Aorta (tissue), 5 donors: ENCODE data around the gene AP4M1. TPM values are rescaled to one million over a fixed set of nuclear protein-coding genes. Genes with fewer than 3 reads are reported as not detected.
"Not testable (repeated sequence)": the region's sequence is repeated elsewhere in the genome, so short reads cannot be mapped to it uniquely, and the experiment has no call there.

ENCODE experiments used
- ATAC-seq: fragments of 200-7000 bp; cut with Tn5 transposase; one replicate; pipeline ENCODE4 v1.9.1; 2022; ENCODE audit warnings: moderate library complexity; ENCODE audit not compliant: low FRiP score
- DNase-seq, 2 donors: peaks; one replicate each; pipeline ENCODE4 v3.0.0-alpha.2; 2020
- H3K27ac ChIP-seq, 2 donors: one replicate each; pipeline ENCODE4 v1.5.1; 2013; ENCODE audit warnings: low read length in 2 of 2, mild to moderate bottlenecking in 2 of 2, moderate library complexity in 2 of 2, control low read depth in 1 of 2, inconsistent platforms in 1 of 2, low read depth in 1 of 2
- H3K27me3 ChIP-seq, 2 donors: one replicate each; pipeline ENCODE4 v1.6.1; 2013; ENCODE audit warnings: control low read depth in 1 of 2, low read length in 1 of 2, mild to moderate bottlenecking in 1 of 2, moderate library complexity in 1 of 2; ENCODE audit not compliant: insufficient read depth in 2 of 2, control insufficient read depth in 1 of 2
- H3K36me3 ChIP-seq, 2 donors: one replicate each; pipeline ENCODE4 v1.6.1; 2013; ENCODE audit warnings: control low read depth in 1 of 2, low read length in 1 of 2, mild to moderate bottlenecking in 1 of 2; ENCODE audit not compliant: insufficient read depth in 2 of 2, control insufficient read depth in 1 of 2
- H3K4me1 ChIP-seq, 2 donors: one replicate each; pipeline ENCODE4 v1.6.1; 2013; ENCODE audit warnings: low read length in 2 of 2, control low read depth in 1 of 2, mild to moderate bottlenecking in 1 of 2, moderate library complexity in 1 of 2; ENCODE audit not compliant: insufficient read depth in 2 of 2, control insufficient read depth in 1 of 2
- H3K4me3 ChIP-seq, 2 donors: one replicate each; pipeline ENCODE4 v1.5.1; 2013; ENCODE audit warnings: low read length in 2 of 2, control low read depth in 1 of 2, mild to moderate bottlenecking in 1 of 2
- H3K9me3 ChIP-seq: one replicate; pipeline ENCODE4 v1.6.1; 2013; ENCODE audit warnings: mild to moderate bottlenecking, low read length; ENCODE audit not compliant: control insufficient read depth
- WGBS, 2 donors: extraction: QIAGEN DNeasy Blood & Tissue Kit; methylation state at CpG; one replicate each; pipeline ENCODE4 v1.1.7; 2013; 5-methylcytosine and 5-hydroxymethylcytosine counted together
- intact Hi-C, 2 donors: fragments of 100-400 bp; cut with DNase I; formaldehyde crosslinking; loops; one replicate each; pipeline versions ENCODE4 v1.14.2 to v1.15.0; 2022
- polyA plus RNA-seq, 2 donors: library from polyadenylated mRNA; stranded (reverse); fragments of 200-250 nt; gene quantifications; one replicate each; pipeline ENCODE4 v1.2.3, GENCODE V29; 2013
- total RNA-seq, 2 donors: library from RNA; stranded (reverse); fragmentation: NEBNext Ultra II Directional; extraction: Animal tissue kit (Norgen Biotek cat#: 25700); gene quantifications; one replicate each; pipeline ENCODE4 v1.2.1, GENCODE V29; 2021
- donor health status: healthy with polysubstance abuse.
- donor health status: Bipolar disorder and iron deficiency.
- donor health status: DM: no; HTN: no; CAD: no.
- donor health status: DM: no; HTN: no; CAD: no.
- donor health status: DM: yes; HTN: yes; CAD: no.

AP4M1 gene
- total and polyA plus RNA-seq, 4 donors, result 8.1 to 60.9 (median 17.7) TPM

GRCh38 chr7:100127866-100128636 lies 26.6 kb downstream of the AP4M1 start:
- Histone ChIP-seq H3K4me3 (peak overlapping the region; percentile 50 to 80), H3K27me3 (no peaks in the 10 kb centered on the region), H3K9me3 (no peaks in the 10 kb centered on the region), H3K36me3 (no peaks in the 10 kb centered on the region), H3K4me1 (no peaks in the 10 kb centered on the region), H3K27ac (peak overlapping the region in 1 of 2 donors; percentile 60)
- DNase-seq, result no peak
- WGBS, 2 donors, result 2% methylated on average over 37 of the region's 37 CpGs
- intact Hi-C loops, result loop anchor here in 1 of 2 donors (2.0 to 5.0 kb wide), 2 partner anchors 27 to 36 kb away; partner anchors contain the start of genes AP4M1 and MCM7
- peak; percentile 9 for ATAC-seq

GRCh38 chr7:100128637-100128963 lies 27.2 kb downstream of the AP4M1 start:
- Histone ChIP-seq H3K36me3 (no peaks in the 10 kb centered on the region), H3K9me3 (no peaks in the 10 kb centered on the region), H3K4me1 (no peaks in the 10 kb centered on the region), H3K4me3 (no peak overlapping the region), H3K27me3 (no peaks in the 10 kb centered on the region), H3K27ac (no peak overlapping the region)
- WGBS, 2 donors, result 47 to 50% methylated on average over 1 of the region's 1 CpG
- intact Hi-C loops, result loop anchor here in 1 of 2 donors (5.0 kb wide), 1 partner anchor 36 kb away; no protein-coding TSS in a partner anchor
- no peak for ATAC-seq
- no peak for DNase-seq

DNA sequence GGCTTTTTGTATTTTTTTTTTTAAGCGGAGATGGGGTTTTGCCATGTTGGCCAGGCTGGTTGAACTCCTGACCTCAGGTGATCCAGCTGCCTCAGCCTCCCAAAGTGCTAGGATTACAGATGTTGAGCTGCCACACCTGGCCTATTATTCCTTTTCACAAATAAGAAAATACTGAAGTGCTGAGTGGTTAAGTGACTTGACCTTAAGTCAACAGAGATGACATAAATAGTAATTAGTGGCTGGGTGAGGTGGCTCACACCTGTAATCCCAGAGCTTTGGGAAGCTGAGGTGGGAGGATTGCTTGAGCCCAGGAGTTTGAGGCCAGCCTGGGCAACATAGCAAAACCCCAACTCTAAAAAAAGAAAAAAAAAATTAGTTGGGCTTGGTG lies 28.8 kb downstream of the AP4M1 start:
- WGBS, 2 donors, result 95 to 97% methylated on average over 1 of the region's 1 CpG
- H3K27ac ChIP-seq, H3K27me3 ChIP-seq, H3K4me3 ChIP-seq, H3K4me1 ChIP-seq, DNase-seq, ATAC-seq, H3K9me3 ChIP-seq, H3K36me3 ChIP-seq: not testable (repeated sequence)
- intact Hi-C loops, result loop anchor here (2.0 to 10.0 kb wide), 2 partner anchors 85 to 139 kb away; partner anchors contain the start of gene PVRIG (in 1 of the 2)

DNA sequence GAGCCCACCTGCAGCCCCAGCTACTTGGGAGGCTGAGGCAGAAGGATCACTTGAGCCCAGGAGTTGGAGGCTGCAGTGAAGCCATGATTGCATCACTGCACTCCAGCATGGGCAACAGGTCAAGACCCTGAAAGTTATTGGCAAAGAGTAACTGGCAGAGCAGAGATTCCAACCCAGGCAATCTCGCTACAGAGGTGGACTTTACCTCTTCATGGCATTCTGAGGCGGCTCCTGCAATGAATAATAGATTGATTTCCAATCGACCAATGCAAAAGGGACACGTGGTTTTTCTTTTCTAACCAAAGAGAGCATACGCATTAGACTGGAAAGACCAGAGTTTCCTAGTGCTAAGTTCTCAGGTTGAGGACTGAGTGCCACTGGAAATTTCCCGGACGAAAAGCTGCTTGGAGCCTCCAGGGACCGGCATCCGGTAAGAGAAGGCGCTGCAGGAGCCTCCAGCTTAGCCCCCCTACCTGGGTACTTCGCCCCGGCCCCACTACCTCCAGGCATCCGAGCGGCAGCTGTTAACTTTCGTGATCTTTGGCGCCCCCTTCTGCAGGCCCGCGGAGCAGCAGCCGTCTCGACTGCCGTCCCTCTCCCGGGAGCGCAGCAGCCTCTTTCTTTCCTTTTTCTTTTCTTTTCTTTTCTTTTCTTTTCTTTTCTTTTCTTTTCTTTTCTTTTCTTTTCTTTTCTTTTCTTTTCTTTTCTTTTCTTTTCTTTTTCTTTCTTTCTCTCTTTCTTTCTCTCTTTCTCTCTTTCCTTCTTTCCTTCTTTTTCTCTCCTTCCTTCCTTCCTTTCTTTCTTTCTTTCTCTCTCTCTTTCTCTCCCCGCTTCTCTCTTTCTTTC lies 29.4 kb downstream of the AP4M1 start:
- H3K9me3 ChIP-seq, result no peaks in the 10 kb centered on the region
- H3K4me1 ChIP-seq, result no peaks in the 10 kb centered on the region
- intact Hi-C loops, result loop anchor here (2.0 to 10.0 kb wide), 2 partner anchors 84 to 140 kb away; partner anchors contain the start of gene PVRIG (in 1 of the 2)
- H3K27ac ChIP-seq, result no peak overlapping the region
- H3K36me3 ChIP-seq, result no peaks in the 10 kb centered on the region
- 9 to 11% methylated on average over 24 of the region's 24 CpGs for WGBS, 2 donors
- H3K27me3 ChIP-seq, result no peaks in the 10 kb centered on the region
- ATAC-seq, result peak; percentile 54
- peak; percentile 86 to 95 for DNase-seq
- H3K4me3 ChIP-seq, result no peak overlapping the region

DNA sequence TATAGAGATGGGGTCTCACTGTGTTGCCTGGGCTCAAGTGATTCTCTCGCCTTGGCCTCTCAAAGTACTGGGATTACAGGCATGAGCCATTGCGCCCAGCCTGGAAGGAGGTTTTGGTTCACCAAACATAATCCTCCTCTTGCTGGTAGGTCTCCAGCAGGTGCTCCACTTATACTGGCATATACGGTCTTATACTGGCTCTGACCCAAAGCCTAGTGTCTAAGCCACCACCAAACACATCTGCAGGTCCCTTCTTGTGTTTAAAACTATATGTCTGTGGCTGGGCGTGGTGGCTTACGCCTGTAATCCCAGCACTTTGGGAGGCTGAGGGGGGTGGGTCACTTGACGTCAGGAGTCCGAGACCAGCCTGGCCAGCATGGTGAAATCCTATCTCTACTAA lies 30.7 kb downstream of the AP4M1 start:
- no peak overlapping the region for H3K4me3 ChIP-seq
- H3K9me3 ChIP-seq, result no peaks in the 10 kb centered on the region
- ATAC-seq (no peak), DNase-seq (no peak)
- WGBS, 2 donors, result 61 to 64% methylated on average over 7 of the region's 7 CpGs
- H3K27ac ChIP-seq, result no peak overlapping the region
- intact Hi-C loops, result loop anchor here (2.0 to 10.0 kb wide), 2 partner anchors 83 to 85 kb away; partner anchors contain the start of gene PVRIG (in 1 of the 2)
- H3K4me1 ChIP-seq, result no peaks in the 10 kb centered on the region
- no peaks in the 10 kb centered on the region for H3K27me3 ChIP-seq
- no peaks in the 10 kb centered on the region for H3K36me3 ChIP-seq

GRCh38 chr7:100132697-100133151 lies 31.3 kb downstream of the AP4M1 start:
- Histone ChIP-seq H3K4me1 (no peaks in the 10 kb centered on the region), H3K4me3 (no peak overlapping the region), H3K27ac (no peak overlapping the region), H3K9me3 (no peaks in the 10 kb centered on the region), H3K36me3 (no peaks in the 10 kb centered on the region), H3K27me3 (no peaks in the 10 kb centered on the region)
- intact Hi-C loops, result loop anchor here (2.0 to 10.0 kb wide), 2 partner anchors 82 to 84 kb away; partner anchors contain the start of gene PVRIG (in 1 of the 2)
- ATAC-seq, result no peak
- 20 to 23% methylated on average over 3 of the region's 3 CpGs for WGBS, 2 donors
- no peak for DNase-seq

DNA sequence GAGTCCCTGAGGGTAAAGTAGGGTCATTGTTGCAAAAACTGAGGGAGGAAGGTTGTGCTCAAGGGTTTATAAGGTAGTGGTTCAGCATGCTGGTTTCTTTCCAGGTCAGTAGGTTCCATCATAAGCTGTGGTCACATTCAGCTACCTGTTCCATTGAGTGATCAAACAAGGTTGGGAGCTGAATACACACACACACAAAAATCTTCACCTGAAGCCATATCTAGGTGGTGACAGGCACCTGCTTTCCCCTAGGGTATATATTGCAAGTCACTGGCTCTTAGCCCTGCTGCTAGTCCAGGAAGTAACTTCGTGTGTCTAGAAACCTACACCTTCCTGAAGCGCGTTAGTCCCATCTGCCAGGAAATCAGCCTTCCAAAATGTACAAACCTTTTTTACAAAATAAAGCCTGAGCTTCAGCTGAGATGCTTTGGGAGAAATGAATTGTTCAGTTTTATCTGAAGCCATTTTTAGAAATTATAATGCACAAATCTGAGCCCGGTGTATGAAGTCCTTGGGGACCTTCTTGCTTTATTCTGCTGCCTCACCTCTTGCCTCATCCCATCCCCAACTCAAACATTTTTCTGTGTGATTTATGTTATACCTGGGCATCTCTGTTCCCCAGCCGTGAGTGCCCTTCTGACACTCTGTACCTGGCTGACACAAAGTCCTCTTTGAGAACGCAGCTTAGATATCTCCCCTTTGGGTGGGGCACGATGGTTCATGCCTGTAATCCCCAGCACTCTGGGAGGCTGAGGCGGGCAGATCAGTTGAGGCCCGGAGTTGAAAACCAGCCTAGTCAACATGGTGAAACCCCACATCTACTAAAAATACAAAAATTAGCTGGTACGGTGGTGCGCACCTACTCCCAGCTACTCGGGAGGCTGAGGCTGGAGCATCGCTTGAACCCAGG lies 36.7 kb downstream of the AP4M1 start:
- Histone ChIP-seq H3K4me3 (no peak overlapping the region), H3K27me3 (no peaks in the 10 kb centered on the region), H3K9me3 (no peaks in the 10 kb centered on the region), H3K36me3 (no peaks in the 10 kb centered on the region), H3K27ac (no peak overlapping the region), H3K4me1 (no peaks in the 10 kb centered on the region)
- intact Hi-C loops, result loop anchor here in 1 of 2 donors (10.0 kb wide), 1 partner anchor 77 kb away; the partner anchor contains the start of gene PVRIG
- no peak for DNase-seq
- 76 to 77% methylated on average over 13 of the region's 13 CpGs for whole genome bisulfite sequencing, 2 donors
- no peak for ATAC-seq

DNA sequence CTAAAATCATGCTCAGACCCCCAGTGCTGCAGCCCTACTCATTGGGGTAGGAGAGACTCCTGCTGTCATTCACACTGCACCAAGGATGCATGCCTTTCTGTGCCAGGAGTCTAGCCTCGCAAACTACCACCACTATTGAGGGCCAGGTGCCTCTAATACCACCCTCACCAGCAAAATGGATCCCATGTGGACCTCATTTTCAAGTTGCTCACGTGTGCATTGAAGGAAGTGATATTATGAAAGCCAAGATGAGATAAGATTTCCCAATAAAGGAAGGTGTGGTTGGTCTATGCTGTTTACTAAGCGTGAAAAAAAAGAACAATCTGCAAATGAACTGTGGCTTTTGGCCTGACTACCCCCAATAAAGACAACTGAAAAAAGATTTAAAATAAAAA lies 40.1 kb downstream of the AP4M1 start:
- Histone ChIP-seq H3K27ac (no peak overlapping the region), H3K36me3 (no peaks in the 10 kb centered on the region), H3K4me1 (no peaks in the 10 kb centered on the region), H3K4me3 (no peak overlapping the region), H3K27me3 (no peaks in the 10 kb centered on the region), H3K9me3 (no peaks in the 10 kb centered on the region)
- DNase-seq, result no peak
- WGBS, 2 donors, result 72 to 78% methylated on average over 3 of the region's 3 CpGs
- no peak for ATAC-seq
- intact Hi-C loops, result no loop called here
